Activated B cell treated with CpG ODN at 0.5 μM for 24 hours (primary cell): ENCODE results near the gene RIBC2. TPM values are rescaled to one million over a fixed set of nuclear protein-coding genes. Genes with fewer than 3 reads are reported as not detected.

ENCODE experiments used
- ATAC-seq: fragments of 200-7000 bp; cut with Tn5 transposase; one replicate; pipeline ENCODE4 v1.10.0; 2021; ENCODE audit warnings: low read depth, mild to moderate bottlenecking, moderate library complexity
- CTCF ChIA-PET: fragments of 350-600 bp; sonication (Branson Sonifier 250); formaldehyde crosslinking; loops from one replicate; lab custom pipeline; 2021; ENCODE audit warnings: antibody characterized with exemption; lab: Charles Lee
- POLR2A ChIA-PET: fragments of 350-600 bp; sonication (Branson Sonifier 250); formaldehyde crosslinking; loops from one replicate; lab custom pipeline; 2021; ENCODE audit warnings: antibody characterized with exemption; lab: Charles Lee
- DNase-seq: peaks from one replicate; pipeline ENCODE4 v3.0.0; 2022
- H3K27ac Mint-ChIP-seq: one replicate; pipeline ENCODE4 v1.8.0; 2020; ENCODE audit warnings: mixed read lengths
- H3K27me3 Mint-ChIP-seq: one replicate; pipeline ENCODE4 v1.8.0; 2021; ENCODE audit warnings: mixed read lengths
- H3K36me3 Mint-ChIP-seq: one replicate; pipeline ENCODE4 v1.8.0; 2021; ENCODE audit warnings: low read depth, mixed read lengths
- H3K4me1 Mint-ChIP-seq: one replicate; pipeline ENCODE4 v1.8.0; 2021; ENCODE audit warnings: mixed read lengths
- H3K4me3 Mint-ChIP-seq: one replicate; pipeline ENCODE4 v1.8.0; 2020; ENCODE audit warnings: mild to moderate bottlenecking, mixed read lengths
- H3K9me3 Mint-ChIP-seq: one replicate; pipeline ENCODE4 v1.8.0; 2020; ENCODE audit warnings: mixed read lengths
- CTCF ChIP-seq: fragments of 200-600 bp; IDR thresholded peaks from one replicate; pipeline ENCODE4 v1.8.0; 2022; ENCODE audit warnings: antibody characterized with exemption, mild to moderate bottlenecking
- intact Hi-C: fragments of 100-400 bp; cut with micrococcal nuclease; formaldehyde crosslinking; loops from one replicate; pipeline ENCODE4 v1.15.1; 2024
- total RNA-seq: library from RNA; stranded (reverse); gene quantifications from 2 replicates; pipeline ENCODE4 v1.2.3, GENCODE V29; 2022

RIBC2 gene
- total RNA-seq, 1 donor from 2014 or later = 0.31 TPM

GRCh38 chr22:45468872-45469271, 55.4 kb downstream of the RIBC2 start:
- intact Hi-C loops = no loop called here
- H3K4me3 Mint-ChIP-seq = no peak overlapping the region
- H3K9me3 Mint-ChIP-seq = peaks cover 2% of the 10 kb centered on the region
- CTCF ChIA-PET = no interaction called here
- no peak overlapping the region for H3K27ac Mint-ChIP-seq
- H3K36me3 Mint-ChIP-seq = no peaks in the 10 kb centered on the region
- TF ChIP-seq CTCF = no peak
- no peak for ATAC-seq
- no peak for DNase-seq
- H3K4me1 Mint-ChIP-seq = no peaks in the 10 kb centered on the region
- POLR2A ChIA-PET = no interaction called here
- H3K27me3 Mint-ChIP-seq = peaks cover 6% of the 10 kb centered on the region

- POLR2A ChIA-PET = no interaction called here
- H3K4me3 Mint-ChIP-seq = no peak overlapping the region
- no peak for TF ChIP-seq CTCF
- H3K4me1 Mint-ChIP-seq = no peaks in the 10 kb centered on the region
- intact Hi-C loops = no loop called here
- H3K9me3 Mint-ChIP-seq = peaks cover 2% of the 10 kb centered on the region
- peaks cover 6% of the 10 kb centered on the region for H3K27me3 Mint-ChIP-seq
- no peaks in the 10 kb centered on the region for H3K36me3 Mint-ChIP-seq
- DNase-seq = no peak
- CTCF ChIA-PET = no interaction called here
- no peak overlapping the region for H3K27ac Mint-ChIP-seq
- ATAC-seq = no peak
Measured at GRCh38 chr22:45469281-45470073, 56.0 kb downstream of the RIBC2 start.

- H3K36me3 Mint-ChIP-seq = no peaks in the 10 kb centered on the region
- no peaks in the 10 kb centered on the region for H3K4me1 Mint-ChIP-seq
- H3K4me3 Mint-ChIP-seq = no peak overlapping the region
- DNase-seq (no peak), ATAC-seq (no peak)
- no peak overlapping the region for H3K27ac Mint-ChIP-seq
- H3K27me3 Mint-ChIP-seq = peaks cover 9% of the 10 kb centered on the region
- POLR2A ChIA-PET = no interaction called here
- CTCF ChIA-PET = no interaction called here
- H3K9me3 Mint-ChIP-seq = peaks cover 2% of the 10 kb centered on the region
- no peak for TF ChIP-seq CTCF
- intact Hi-C loops = no loop called here
Measured at GRCh38 chr22:45470871-45471270, 57.4 kb downstream of the RIBC2 start.

- ATAC-seq (no peak), DNase-seq (no peak)
- Mint-ChIP-seq H3K4me1 (no peaks in the 10 kb centered on the region), H3K27ac (no peak overlapping the region), H3K4me3 (no peak overlapping the region), H3K9me3 (peaks cover 2% of the 10 kb centered on the region), H3K27me3 (peaks cover 15% of the 10 kb centered on the region), H3K36me3 (no peaks in the 10 kb centered on the region)
- ChIA-PET CTCF (no interaction called here), POLR2A (no interaction called here)
- TF ChIP-seq CTCF = no peak
- intact Hi-C loops = no loop called here
Measured at GRCh38 chr22:45472426-45472825, 58.9 kb downstream of the RIBC2 start.

- Mint-ChIP-seq H3K9me3 (no peaks in the 10 kb centered on the region), H3K27me3 (peaks cover 19% of the 10 kb centered on the region), H3K36me3 (no peaks in the 10 kb centered on the region), H3K4me1 (no peaks in the 10 kb centered on the region), H3K27ac (no peak overlapping the region), H3K4me3 (no peak overlapping the region)
- ATAC-seq (no peak), DNase-seq (no peak)
- ChIA-PET POLR2A (no interaction called here), CTCF (no interaction called here)
- intact Hi-C loops = no loop called here
- no peak for TF ChIP-seq CTCF
Measured at GRCh38 chr22:45473626-45474237, 60.2 kb downstream of the RIBC2 start.
